HCEC 1CT (cell line): ENCODE data around the gene PANX3.

Experiments used
- DNase-seq: peaks from one replicate; pipeline ENCODE4 v3.0.0-alpha.2; 2017

The PANX3 gene, protein sequence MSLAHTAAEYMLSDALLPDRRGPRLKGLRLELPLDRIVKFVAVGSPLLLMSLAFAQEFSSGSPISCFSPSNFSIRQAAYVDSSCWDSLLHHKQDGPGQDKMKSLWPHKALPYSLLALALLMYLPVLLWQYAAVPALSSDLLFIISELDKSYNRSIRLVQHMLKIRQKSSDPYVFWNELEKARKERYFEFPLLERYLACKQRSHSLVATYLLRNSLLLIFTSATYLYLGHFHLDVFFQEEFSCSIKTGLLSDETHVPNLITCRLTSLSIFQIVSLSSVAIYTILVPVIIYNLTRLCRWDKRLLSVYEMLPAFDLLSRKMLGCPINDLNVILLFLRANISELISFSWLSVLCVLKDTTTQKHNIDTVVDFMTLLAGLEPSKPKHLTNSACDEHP

DNA sequence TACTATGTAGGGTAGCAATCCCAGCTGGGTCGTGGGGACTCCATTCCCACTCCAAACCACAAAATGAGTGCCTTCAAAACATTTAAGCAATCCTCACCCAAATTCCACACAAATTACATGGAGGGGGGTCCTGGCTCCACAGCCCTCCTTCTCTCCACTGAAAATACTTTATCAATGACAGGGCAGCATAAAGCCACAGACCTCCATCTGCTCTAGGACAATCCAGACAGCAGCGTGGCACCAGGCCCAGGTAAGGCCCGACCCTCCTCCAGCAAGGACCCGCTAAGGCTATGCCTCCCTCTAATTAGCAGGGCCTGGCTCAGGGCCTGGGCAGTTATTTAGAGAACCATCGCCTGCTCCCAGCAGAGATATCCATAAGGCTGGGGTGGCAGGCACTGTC lies at the start of gene PANX3:
Gene PANX3 (plus strand): TSS at position 365 of the 400 bp plus-strand sequence. CDS start 129 bp downstream, outside the sequence.
- DNase-seq, result no peak

DNA sequence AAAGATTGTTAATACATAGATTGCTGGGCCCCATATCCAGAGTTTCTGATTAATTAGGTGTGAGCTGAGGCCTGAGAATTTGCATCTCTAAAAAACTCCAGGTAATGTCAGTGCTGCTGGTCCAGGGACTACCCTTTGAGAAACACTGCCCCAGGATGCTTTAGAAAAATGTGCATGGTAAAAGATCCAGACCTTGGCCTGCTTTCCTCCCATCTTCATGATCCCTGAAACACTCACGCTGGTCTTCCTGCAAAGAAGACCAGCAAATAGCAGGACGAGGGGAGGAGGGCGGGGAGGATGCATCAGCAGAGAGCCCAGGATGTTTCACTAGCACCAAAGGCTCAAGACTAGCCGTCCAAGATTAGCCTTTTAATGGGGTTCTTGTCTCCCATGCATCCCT lies 41.5 kb upstream of the PANX3 start, which contains the start of gene OR8A1:
Gene OR8A1 (plus strand): TSS at position 301 of the 400 bp plus-strand sequence. CDS start 123 bp downstream, outside the sequence.
- no peak for DNase-seq

DNA sequence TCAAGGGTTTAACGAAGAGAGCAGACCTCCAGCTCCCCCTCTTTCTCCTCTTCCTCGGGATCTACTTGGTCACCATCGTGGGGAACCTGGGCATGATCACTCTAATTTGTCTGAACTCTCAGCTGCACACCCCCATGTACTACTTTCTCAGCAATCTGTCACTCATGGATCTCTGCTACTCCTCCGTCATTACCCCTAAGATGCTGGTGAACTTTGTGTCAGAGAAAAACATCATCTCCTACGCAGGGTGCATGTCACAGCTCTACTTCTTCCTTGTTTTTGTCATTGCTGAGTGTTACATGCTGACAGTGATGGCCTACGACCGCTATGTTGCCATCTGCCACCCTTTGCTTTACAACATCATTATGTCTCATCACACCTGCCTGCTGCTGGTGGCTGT lies 41.1 kb upstream of the PANX3 start:
- no peak for DNase-seq

DNA sequence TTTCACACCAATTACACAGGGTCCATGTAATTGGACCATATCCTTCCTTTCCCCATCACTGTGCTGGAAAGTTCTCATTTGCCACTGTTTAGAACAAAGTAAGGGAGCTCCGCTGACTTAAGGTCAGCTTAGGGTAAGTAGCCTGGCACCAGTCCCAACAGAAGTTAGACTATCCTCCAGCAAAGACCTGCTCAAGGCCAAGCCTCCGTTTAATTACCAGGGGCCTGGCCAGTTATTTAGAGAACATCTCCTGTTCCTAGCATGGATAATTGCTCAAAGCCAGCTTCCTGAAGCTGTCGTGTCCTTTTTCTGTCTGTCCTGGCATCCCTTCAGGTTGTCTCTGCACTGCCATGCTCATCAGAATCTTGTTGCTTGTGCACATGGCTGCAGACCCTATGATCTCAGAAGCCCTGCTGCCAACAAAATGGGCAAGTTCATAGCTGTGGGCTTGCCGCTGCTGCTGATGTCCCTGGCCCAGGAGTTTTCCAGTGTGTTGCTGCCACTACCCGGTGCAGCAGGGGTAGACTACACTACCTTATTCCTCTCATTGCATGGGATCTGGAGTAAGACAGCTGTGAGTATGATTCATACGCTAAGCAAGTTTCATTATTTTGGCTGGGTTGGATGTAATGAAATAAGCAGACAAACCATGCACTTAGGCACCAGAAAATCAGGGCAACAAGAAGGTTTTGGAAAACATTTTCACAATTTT lies 33.4 kb upstream of the PANX3 start:
- no peak for DNase-seq

DNA sequence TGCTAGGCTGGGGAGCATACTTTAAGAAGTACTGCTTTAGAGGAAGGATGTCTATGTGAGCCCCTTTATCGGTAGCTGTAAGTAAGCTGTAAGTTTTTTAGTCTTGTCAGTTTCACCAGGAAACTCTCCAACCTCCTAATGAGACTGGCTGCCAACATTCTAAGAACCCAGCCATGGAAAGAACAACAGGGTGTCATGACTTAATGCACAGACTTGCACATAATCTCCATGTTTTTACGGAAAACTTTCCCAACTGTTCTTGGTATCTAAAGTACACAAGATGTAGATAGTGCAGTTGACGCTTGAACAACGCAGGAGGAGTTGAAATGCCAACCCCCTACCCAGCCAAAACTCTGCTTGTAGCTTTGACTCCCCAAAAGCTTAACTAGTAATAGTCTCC lies 32.5 kb upstream of the PANX3 start:
- DNase-seq, result no peak

DNA sequence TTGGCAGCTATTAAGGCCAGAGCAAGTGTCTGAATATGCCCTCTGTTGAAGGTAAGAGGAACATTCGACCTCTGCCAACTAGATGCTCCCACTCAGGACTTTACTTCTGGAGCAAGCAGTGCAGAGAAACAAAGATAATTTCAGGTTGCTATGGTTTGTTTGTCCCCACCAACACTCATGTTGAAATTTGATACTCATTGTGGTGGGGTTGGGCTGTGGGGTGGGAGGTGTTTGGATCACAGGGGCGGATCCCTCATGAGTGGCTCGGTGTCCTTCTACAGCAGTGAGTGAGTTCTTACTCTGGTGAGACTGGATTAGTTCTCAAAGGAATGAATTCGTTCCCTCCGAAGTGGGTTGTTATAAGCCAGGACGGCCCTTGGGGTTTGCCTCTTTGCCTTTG lies 29.4 kb upstream of the PANX3 start:
- DNase-seq, result no peak

DNA sequence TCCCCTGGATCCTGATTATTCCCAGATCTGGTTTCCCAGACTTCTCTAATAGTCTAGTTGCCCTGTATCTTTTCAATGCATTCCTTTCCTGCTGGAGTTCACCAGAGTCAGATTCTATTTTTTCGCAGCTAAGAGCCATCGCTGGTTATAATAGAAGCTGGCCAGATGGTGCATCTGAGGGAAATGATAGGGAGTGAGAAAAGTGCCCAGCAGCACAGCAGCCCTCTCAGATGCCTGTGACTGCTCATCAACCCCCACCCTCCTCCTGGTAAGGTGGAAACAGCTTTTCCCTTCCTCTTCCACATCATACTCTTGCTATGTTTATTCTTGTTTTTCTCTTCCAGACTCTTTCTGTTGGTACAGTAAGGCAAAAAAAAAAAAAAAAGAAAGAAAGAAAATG lies 28.7 kb upstream of the PANX3 start:
- DNase-seq, result no peak

DNA sequence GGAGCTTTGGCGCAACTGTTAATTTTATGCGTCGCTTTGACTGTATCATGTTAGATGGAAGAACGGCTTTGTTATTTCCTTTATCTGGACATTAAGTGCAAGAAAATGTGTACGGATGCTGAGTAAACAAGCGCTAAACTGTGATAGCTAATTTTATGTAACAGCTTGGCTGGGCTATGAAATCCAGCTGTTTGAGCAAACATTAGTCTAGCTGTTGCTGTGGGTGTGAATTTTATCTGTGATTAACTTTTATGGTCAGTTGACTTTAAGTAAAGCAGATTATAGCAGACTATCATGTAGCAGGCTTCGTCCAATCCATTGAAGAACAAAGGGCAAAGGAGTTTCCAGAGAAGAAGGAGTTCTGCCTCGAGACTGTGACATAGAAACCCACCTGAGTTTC lies 27.4 kb upstream of the PANX3 start:
- DNase-seq, result no peak

DNA sequence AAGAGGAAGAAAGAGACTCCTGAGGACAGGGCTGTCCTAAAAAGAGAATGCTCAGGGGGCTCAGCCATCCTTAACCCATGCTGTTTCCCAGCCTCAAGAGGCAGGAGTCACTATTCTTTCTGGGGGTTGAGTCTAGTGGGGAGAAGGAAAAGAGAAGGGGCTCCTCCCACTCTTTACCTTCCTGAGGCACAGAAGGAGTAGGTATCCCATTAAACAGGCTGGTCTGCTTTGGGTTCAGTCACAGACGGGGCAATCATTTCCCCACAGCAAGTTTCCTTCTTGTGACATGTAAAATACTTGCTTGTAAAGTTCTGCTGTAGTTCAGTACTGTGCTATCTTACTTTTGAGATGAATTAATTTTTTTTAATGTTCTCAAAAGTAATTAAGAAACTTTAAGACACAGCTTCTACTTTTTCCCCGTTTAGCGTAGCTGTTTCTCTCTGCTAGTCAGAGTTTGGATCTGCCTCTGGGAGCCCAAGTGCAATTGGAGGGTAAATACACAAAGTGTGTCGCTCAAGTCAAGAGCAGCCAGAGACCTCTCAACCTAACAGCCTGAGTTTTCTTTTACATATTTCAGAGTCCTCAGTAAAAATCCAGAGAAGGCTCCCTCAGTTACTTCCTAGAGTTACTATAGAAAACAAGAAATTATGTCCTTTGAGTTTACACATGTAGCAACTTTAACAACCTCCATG lies 26.4 kb upstream of the PANX3 start:
- DNase-seq, result no peak

DNA sequence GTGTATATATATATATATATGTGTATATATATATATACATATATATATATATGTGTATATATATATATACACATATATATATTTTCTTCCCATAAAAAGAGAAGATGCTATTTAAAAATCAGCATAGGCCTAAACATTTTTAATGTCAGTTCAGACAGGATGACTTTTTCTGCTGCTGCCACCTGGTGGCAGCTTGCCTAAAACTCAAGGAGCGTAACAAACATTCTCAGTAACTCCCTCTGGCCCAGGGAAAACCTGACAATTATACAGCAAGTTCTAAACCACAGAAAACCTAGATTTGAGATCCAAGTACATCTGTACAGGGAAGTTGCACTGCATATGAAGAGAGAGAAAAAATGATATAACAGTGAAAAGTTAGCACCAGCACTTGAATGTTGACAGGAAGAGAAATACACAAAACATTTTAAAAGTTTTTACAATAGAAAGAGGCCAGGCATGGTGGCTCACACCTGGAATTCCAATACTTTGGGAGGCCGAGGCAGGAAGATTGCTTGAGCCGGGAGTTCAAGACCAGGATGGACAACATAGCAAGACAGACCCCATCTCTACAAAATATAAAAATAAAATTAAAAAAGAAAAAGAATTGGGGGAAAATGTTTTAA lies 24.9 kb upstream of the PANX3 start:
- peak; percentile 45 for DNase-seq

DNA sequence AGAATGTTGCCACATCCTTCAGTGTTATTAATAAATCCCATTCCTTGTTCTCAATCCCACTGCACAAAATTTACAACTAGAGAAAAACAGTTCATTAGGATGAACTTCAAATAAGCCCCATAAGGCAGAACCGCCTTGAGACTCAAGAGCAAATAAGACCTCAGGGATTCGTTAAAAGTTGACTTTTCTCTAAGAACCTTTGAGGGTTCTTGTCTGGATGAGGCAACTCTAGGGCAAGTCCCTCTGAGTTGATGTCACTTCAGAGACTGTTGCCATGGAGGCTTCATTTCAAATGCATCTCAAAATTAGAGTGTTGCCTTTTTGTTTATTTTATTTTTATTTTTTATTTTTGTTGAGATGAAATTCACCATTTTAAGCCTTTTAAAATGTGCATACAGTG lies 19.8 kb upstream of the PANX3 start:
- DNase-seq, result no peak

DNA sequence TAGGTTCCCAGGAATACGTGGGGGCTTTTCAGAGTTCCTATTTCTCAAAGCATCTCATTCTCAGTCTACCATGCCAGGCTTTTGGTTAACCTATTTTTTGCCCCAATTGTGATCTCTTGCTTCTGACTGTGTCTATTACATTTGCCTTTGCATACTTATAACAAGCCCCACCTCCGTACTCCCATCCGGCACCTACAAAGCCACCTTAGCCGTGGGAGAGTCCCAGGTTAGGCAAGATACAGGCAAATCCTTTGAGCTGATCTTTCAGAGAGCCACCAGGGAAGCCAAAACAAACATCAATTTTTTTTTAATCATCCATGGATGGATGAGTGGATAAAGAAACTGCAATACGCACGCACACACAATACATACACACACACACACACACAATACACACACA lies 18.6 kb upstream of the PANX3 start:
- DNase-seq, result no peak

DNA sequence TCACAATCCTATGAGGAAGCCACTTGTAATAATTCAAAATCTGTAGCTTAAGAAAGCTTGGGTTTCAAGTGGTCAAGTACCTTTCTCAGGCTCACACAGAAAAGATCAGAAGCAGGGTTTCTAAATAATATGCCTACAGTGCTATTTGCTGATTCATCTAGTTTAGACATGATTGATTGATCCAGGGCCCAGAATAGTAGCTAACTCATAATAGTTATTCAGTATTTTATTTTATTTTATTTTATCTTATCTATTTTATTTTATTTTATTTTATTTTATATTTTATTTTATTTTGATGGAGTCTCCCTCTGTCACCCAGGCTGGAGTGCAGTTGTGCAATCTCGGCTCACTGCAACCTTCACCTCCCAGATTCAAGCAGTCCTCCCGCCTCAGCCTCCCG lies 15.9 kb upstream of the PANX3 start:
- no peak for DNase-seq

DNA sequence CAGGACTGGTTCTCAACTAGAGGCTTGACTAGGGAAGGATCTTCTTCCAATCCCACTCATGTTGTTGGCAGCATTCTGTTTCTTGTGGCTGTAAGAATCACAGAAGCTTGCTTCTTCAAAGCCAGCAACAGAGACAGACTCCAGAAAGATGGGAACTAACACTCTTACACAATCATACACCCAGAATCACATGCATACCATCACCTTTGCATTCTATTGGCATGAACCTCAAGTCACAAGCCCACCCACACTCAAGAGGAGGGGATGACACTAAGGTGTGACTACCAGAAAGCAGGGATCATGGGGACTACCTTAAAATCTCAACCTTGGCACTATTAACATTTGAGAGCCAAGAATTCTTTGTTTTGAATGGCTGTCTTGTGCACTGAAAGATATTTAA lies 13.6 kb upstream of the PANX3 start:
- DNase-seq, result no peak

DNA sequence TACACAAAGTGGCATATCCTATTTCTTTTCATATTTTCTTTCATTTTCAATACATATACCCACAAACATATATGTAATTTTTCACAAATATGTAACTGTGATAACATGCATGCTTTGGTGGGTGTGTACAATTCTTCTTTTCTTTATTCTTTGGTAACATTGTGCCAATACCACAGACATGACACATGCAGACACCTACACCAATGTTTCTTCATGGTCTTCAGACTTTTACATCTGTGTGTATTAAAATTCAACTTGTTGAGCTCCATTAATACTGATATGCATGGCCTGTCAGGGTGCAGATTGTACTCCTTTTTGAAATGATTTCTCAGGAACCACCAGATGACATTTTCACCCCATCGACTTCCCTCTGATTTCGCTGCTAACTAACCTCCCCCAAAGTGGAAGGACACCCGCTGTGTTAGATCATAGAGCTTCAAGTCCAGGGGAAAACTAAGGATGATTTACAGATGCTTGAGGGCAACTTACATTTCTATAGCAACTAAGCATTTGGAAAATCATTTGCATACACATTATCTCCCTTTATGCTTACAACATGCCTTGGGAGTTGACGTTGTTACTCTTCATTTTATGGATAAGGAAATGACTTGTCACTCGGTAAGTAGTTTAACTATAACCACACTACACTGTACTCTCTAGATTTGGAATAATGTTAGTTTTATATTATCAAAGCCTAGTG lies 10.5 kb upstream of the PANX3 start:
- no peak for DNase-seq

DNA sequence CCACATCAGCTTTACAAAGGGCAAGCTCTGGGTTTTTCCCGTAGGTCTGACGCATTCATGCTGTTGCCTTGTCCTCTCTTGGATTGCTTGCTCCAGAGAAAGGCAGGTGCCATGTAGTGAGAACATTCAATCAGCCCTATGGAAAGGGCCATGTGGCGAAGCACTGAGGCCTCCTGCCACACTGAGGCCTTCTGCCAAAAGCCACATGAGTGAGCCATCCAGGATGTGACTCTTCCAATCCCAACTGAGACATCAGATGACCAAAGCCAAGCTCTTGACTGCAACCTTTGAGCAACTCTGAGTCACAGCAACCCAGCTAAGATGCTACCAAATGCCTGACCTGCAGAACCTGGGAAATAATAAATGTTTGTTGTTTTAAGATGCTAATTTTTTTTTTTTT lies 9.0 kb upstream of the PANX3 start:
- peak; percentile 75 for DNase-seq

DNA sequence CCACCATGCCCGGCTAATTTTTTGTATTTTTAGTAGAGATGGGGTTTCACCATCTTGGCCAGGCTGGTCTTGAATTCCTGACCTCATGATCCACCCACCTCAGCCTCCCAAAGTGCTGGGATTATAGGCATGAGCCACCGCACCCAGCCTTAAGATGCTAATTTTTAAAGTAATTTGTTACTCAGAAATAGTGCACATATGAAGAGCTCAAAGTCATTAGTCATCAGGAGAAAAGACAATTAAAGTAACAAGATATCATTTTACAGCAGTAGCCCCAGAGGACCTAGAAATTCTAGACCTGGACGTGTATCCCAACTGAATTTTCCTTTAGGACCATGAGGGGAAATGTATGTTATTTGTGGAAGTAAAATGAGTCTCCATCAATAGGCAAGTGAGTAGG lies 8.5 kb upstream of the PANX3 start:
- DNase-seq, result peak; percentile 22

DNA sequence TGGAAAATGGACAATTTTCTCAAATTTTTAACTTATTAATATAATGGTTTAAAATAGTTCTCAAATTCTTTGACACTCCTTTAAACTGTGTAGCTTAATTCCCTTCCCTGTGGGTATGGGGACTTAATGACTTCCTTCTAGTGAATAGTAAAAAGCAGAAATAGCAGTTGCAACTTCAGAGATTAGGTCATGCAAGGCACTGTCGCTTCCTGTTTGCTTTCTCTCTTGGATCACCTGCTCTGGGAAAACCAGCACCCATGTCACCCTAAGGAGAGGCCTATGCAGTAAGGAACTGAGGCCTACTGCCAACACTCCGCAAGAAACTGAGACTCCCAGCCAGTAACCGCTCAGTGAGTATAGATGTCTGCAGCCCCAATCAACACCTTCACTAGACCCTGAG lies 5.5 kb upstream of the PANX3 start:
- DNase-seq, result no peak

DNA sequence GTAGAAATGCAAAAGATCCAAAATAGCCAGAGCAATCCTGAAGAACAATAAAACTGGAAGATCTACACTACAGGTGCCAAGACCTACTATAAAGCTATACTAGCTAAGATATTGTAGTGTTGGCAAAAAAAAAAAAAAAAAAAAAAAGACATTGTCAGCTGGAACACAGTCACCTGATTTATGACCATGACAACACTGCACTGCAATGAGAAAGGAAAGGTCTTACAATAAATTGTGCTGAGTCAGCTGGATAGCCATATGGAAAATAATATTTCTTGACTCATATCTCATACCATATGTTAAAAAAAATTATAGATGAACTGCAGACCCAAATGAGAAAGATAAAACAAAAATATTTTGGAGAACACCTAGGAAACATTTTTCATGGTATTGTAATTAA lies 3.1 kb upstream of the PANX3 start:
- DNase-seq, result peak; percentile 50

DNA sequence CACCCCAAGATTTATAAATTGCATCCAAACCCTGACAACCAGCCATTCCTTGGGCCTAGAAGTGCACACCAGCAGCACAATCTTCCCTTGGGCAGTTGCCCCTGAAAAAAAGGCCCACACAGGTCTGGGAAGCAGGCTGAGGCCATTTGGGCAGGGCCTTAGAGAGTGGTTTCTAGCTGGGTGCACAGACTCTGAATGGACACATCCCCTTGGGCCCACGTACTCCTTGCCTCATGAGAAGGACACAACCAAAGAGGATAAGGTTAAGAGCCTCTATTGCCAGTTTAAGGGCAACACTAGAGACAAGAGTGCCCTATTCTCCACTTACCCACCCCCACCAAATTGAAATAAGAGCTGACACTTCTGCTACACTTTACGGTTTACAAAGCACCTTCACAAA lies 933 bp upstream of the PANX3 start:
- DNase-seq, result no peak

DNA sequence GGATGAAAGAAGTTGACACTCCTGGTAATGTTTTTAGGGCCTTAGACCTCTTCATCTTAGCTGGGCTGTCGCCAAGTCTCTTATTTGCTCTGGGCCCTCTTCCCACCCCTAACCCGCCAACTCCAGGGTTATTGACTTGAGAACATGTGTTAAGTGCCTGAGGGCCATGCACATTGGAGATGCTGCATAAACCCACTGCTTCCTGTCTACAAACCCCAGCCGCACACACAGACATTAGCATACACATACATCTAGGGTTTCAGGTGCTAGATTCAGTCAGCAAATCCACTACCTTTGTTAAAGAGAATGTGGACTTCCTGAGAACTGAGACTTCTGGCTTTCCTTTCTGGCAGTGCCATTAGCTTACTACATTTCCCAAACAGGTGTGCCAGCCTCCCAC lies 817 bp downstream of the PANX3 start:
- DNase-seq, result no peak

DNA sequence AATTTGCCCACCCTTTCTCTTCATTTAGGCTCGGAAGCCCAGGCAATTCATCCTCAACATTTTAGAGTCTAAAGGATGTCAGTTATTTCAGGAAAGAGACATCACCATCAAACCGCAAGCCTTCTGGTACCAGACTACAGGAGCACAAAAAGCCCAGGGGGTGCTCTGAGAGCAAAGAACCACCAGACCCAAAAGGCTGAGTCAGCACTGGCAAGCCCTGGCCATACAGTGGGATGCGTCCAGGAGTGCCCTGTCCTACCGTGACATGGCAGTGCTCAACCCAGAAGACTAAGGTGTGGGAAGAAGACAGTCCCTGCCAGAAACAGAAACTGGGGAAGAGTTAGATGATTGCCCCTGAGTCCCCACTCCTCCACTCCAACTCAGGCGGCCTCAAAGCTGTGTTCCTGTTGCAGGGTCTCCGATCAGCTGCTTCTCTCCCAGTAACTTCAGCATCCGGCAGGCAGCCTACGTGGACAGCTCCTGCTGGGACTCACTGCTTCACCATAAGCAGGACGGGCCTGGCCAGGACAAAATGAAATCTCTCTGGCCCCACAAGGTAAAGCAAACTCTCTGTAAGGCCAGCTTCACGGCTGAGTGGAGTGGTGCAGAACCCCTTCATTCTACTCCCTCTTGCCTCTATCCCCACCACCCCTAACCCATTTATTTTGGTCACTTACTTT lies 1.5 kb downstream of the PANX3 start:
- DNase-seq, result no peak
